Measurements from ENCODE around the gene ACAP3. TPM values are rescaled to one million over a fixed set of nuclear protein-coding genes. Genes with fewer than 3 reads are reported as not detected.
"Not testable (repeated sequence)": the region's sequence is repeated elsewhere in the genome, so short reads cannot be mapped to it uniquely, and the experiment has no call there.

Gene ACAP3
- total RNA-seq, 2 experiments from 2014 or later = 17.5 to 24.3 TPM

DNA sequence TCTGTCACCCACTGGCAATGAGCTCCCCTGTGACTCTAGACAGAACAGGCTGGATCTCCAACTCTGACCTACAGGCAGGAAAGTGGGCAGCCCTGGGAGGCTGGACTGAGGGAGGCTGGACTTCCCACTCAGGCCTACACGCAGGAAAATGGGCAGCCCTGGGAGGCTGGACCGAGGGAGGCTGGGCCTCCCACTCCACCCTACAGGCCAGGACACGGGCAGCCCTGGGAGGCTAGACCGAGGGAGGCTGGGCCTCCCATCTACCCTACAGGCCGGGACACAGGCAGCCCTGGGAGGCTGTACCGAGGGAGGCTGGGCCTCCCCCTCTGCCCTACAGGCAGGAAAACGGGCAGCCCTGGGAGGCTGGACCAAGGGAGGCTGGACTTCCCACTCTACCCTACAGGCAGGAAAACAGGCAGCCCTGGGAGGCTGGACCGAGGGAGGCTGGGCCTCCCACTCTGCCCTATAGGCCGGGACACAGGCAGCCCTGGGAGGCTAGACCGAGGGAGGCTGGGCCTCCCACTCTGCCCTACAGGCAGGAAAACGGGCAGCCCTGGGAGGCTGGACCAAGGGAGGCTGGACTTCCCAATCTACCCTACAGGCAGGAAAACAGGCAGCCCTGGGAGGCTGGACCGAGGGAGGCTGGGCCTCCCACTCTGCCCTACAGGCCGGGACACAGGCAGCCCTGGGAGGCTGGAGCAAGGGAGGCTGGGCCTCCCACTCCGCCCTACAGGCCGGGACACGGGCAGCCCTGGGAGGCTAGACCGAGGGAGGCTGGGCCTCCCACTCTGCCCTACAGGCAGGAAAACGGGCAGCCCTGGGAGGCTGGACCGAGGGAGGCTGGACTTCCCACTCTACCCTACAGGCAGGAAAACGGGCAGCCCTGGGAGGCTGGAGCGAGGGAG lies 59.5 kb downstream of the ACAP3 start:
- CTCF ChIA-PET; H3K36me3 Mint-ChIP-seq (ENCODE audit: low read depth); H3K9me3 Mint-ChIP-seq (ENCODE audit: low read depth); ATAC-seq; H3K4me3 Mint-ChIP-seq; intact Hi-C loops (cut with DNase I, micrococcal nuclease); DNase-seq; H3K27ac Mint-ChIP-seq; POLR2A ChIA-PET; H3K27me3 Mint-ChIP-seq: not testable (repeated sequence)
- H3K4me1 Mint-ChIP-seq = peaks cover 15% of the 10 kb centered on the region

DNA sequence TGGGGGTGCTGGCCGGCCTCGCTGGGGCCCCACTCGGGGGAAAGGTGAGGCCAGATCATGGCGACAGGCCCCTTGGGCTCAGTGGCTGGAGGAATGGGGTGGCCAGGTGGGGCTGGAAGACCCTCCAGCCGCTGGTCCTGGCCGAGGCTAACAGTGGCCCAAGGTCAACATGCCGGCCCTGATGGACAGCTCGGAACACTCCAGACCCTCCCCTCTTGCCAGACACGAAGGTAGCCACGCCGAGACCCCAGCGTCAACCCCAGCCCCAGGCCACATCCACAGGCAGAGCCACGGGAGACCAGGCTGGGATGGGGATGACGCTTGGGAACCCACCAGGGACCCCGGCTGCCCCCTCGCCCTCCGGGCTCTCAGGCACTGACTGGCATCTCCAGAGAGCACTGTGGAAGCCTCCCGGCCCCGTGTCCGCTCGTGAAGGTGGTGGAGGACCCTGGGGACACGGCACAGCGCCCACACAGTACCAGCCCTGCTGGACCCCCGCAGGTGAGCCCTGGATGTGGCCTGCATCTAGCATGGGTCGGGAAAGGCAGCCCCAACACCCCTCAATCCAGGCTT lies 60.3 kb downstream of the ACAP3 start:
- POLR2A ChIA-PET = no interaction called here
- ATAC-seq = no peak
- Mint-ChIP-seq H3K36me3 (ENCODE audit: low read depth) (no peaks in the 10 kb centered on the region), H3K4me3 (no peak overlapping the region), H3K27me3 (peaks cover 4% of the 10 kb centered on the region), H3K27ac (no peak overlapping the region), H3K9me3 (ENCODE audit: low read depth) (no peaks in the 10 kb centered on the region), H3K4me1 (peaks cover 15% of the 10 kb centered on the region)
- no peak for DNase-seq
- intact Hi-C loops (cut with DNase I, micrococcal nuclease) = no loop called here
- CTCF ChIA-PET = no interaction called here

DNA sequence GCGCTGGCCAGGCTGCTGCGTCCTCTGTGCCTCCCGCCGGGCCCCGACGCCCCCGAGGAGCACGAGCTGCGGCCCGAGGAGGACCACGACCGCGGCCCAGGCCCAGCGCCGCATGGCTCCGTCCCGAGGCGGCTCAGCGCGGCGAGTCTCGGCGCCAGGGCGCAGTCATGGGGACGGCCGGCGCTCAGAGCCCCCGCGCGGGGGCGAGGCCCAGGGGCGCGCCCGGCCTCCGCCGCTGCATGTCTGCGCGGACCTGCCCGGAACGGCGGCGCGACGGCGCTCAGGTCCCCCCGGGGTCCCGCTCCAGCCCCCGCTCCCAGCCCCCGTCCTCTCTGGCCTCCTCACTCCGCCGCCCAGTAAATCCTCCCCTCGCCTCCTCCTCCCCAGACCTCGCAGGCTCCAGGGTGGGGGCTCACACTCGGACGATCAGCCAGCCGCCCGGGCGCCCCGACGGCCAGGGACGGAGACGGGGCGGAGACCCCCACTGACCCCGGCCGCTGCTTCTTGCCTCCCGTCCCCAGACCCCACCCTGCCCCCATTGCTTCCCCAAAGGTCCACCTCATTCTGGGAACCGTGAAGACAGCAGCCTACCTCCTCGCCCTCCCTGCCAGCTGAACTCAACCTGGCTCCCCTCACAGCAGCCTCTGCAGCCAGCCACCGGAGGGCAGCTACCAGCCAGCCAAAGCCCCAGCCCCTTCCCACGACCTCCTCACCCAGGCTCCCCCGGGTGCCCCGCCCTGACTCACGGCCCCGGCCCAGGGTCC lies 61.0 kb downstream of the ACAP3 start, which contains the start of gene C1QTNF12:
Gene C1QTNF12 (minus strand): TSS at position 146 of the 764 bp plus-strand sequence. CDS start 32 bp downstream, at position 114.
- ATAC-seq (no peak), DNase-seq (no peak)
- Mint-ChIP-seq H3K36me3 (ENCODE audit: low read depth) (no peaks in the 10 kb centered on the region), H3K4me1 (peaks cover 15% of the 10 kb centered on the region), H3K27me3 (peaks cover 4% of the 10 kb centered on the region), H3K27ac (no peak within 1 kb of the TSS), H3K9me3 (ENCODE audit: low read depth) (no peaks in the 10 kb centered on the region), H3K4me3 (no peak within 1 kb of the TSS)
- intact Hi-C loops (cut with DNase I, micrococcal nuclease) = no loop called here
- POLR2A ChIA-PET = no interaction called here
- CTCF ChIA-PET = no interaction called here

DNA sequence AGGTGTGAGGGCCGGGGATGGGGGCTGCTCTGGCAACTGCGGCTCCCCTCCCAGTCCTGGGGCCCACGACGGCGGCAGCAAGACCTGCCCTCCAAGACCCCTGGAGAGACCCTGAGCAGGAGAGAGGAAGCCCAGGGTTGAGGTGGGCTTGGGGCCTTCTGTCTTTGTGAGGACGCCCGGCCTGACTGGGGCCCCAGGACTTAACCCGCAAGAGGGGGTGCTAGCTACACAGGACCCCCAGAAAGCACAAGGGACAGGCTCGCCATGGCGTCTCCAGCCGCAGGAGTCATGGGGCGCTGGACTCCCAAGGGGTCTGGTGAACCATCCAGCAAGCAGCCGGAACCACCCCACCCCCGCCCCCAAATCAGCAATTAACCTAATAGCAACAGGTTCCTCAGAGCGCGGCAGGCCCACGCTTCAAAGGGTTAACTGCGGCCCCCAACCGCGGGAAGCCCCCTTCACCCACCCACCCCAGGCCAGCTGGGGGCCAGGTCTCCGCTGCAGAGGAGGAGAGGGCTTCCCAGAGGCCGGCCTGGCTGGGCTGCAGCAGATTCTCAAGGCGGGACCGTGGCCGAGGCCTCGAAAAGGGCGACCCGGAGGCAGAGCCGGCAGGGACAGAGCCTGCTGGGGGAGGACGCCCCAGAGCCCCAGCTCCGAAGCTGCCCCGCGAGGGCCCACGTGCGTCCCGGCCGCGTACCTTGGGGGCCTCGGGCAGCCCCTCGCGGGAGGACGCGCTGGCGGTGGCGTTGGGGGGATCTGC lies 61.7 kb downstream of the ACAP3 start:
- ATAC-seq (no peak), DNase-seq (no peak)
- Mint-ChIP-seq H3K4me3 (no peak overlapping the region), H3K27ac (no peak overlapping the region), H3K4me1 (peaks cover 13% of the 10 kb centered on the region), H3K36me3 (ENCODE audit: low read depth) (no peaks in the 10 kb centered on the region), H3K27me3 (peaks cover 4% of the 10 kb centered on the region), H3K9me3 (ENCODE audit: low read depth) (no peaks in the 10 kb centered on the region)
- ChIA-PET POLR2A (no interaction called here), CTCF (interaction anchor here (0.7 kb wide), 1 partner anchor 177 kb away, joined by 3 read pairs; no protein-coding TSS in a partner anchor)
- intact Hi-C loops (cut with DNase I, micrococcal nuclease) = no loop called here

DNA sequence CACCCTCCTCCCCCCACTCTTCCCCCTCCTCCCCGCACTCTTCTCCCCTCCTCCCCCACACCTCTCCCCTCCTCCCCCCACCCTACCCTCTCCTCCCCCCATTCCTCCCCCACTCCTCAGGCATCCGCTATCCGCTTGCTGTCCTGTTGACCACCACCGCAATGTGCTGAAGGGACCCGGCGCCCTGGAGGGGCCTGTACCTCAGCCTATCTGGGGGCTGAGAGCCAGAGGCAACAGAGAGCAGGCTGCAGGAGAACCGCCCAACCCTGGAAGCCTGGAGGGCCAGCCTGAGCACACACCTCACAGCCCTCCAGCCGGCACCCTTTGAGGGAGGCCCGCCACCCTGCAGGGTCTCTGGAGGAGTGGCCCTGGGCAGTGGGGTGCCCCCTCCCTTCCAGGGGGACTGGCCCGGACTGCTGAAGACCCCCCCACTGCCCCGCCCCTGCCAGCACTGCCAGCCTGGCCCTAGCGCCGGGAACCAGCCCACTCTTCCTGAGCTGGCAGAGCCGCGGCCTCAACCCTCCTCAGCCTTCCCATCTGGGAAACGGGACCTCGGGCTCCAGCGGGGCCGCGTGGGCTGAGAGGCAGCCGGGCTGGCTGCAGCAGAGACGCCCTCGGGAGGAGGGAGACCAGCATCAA lies 62.4 kb downstream of the ACAP3 start:
- no peaks in the 10 kb centered on the region for H3K9me3 Mint-ChIP-seq (ENCODE audit: low read depth)
- H3K4me1 Mint-ChIP-seq = peaks cover 7% of the 10 kb centered on the region
- ATAC-seq (peak; percentile 10), DNase-seq (no peak)
- ChIA-PET CTCF (interaction anchor here (0.7 kb wide), 1 partner anchor 178 kb away, joined by 3 read pairs; no protein-coding TSS in a partner anchor), POLR2A (no interaction called here)
- no peak overlapping the region for H3K4me3 Mint-ChIP-seq
- no peaks in the 10 kb centered on the region for H3K36me3 Mint-ChIP-seq (ENCODE audit: low read depth)
- intact Hi-C loops (cut with DNase I, micrococcal nuclease) = no loop called here
- no peak overlapping the region for H3K27ac Mint-ChIP-seq
- peaks cover 4% of the 10 kb centered on the region for H3K27me3 Mint-ChIP-seq

DNA sequence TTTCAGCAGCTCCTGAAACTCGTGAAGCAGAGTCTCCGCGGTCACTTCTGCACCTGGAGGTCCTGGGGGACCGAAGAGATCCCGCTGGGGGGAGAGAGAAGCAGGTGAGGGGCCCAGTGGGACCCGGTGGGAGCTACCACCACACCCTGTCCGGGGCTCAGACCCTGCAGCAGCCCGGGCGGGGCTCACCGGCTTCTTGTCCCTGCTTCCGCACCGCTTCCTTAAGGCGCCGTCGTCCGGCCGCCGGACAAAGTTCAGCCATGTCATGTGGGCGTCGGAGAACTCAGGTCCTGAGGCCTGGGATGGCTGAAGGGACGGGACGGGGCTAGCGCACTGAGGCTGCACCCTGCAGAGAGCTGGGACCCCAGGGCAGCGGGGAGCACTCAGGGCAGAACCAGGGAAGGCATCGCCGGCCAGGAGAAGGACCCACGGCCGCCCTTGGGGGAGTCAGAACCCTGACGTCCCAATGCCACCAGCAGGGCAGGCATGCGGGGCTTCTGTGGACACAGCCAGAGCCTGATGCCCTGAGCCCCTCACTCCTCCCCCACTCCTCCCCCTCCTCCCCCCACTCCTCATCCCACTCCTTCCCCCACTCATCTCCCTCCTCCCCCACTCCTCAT lies 63.4 kb downstream of the ACAP3 start:
- Mint-ChIP-seq H3K4me1 (no peaks in the 10 kb centered on the region), H3K27ac (no peak overlapping the region), H3K4me3 (no peak overlapping the region), H3K9me3 (ENCODE audit: low read depth) (no peaks in the 10 kb centered on the region), H3K36me3 (ENCODE audit: low read depth) (no peaks in the 10 kb centered on the region), H3K27me3 (peaks cover 4% of the 10 kb centered on the region)
- intact Hi-C loops (cut with DNase I, micrococcal nuclease) = no loop called here
- ATAC-seq = no peak
- ChIA-PET CTCF (interaction anchor here (0.6 kb wide), 2 partner anchors 72 to 211 kb away, joined by 3 read pairs; no protein-coding TSS in a partner anchor), POLR2A (no interaction called here)
- DNase-seq = no peak

DNA sequence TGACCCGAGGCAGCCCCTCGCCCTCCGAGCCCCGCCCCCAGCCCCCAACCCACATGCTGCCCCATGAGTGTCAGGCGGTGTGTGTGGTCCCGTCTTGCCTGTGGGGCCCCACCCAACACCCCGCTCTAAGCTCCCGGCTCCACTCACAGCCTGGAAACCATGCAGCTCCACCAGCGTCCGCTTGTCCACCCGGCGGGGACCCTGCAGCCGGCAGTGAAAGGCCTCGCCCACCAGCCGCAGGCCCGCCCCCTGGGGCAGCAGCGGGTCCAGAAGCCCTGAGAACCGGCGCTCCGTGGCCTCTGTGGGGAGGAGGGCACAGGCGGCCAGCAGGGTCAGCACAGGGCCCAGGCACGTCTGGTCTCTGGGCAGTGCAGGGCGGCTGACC lies 63.9 kb downstream of the ACAP3 start:
- intact Hi-C loops (cut with DNase I, micrococcal nuclease) = no loop called here
- H3K36me3 Mint-ChIP-seq (ENCODE audit: low read depth) = no peaks in the 10 kb centered on the region
- POLR2A ChIA-PET = no interaction called here
- no peaks in the 10 kb centered on the region for H3K9me3 Mint-ChIP-seq (ENCODE audit: low read depth)
- CTCF ChIA-PET = interaction anchor here (0.6 kb wide), 2 partner anchors 71 to 211 kb away, joined by 3 read pairs; no protein-coding TSS in a partner anchor
- DNase-seq = no peak
- ATAC-seq = no peak
- no peak overlapping the region for H3K27ac Mint-ChIP-seq
- no peaks in the 10 kb centered on the region for H3K4me1 Mint-ChIP-seq
- H3K4me3 Mint-ChIP-seq = no peak overlapping the region
- H3K27me3 Mint-ChIP-seq = peaks cover 4% of the 10 kb centered on the region

DNA sequence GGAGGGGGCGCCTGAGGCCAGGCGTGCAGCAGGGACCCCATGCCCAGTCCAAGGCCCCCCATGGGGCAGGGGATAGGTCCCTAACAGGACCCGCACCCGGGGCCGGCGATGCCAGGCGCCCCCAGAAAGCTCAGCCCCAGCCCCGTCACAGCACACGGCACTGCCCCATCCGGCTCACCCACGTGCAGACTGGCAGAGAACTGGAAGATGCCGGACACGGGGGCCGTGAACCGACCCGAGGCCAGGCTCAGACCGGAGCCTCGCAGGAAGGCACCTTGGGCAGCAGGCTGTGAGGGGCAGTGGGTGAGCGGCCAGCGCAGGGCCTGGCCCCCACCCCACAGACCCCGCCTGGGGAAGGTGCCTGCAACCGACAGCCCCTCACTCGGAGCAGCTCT lies 64.5 kb downstream of the ACAP3 start:
- CTCF ChIA-PET = no interaction called here
- H3K4me1 Mint-ChIP-seq = no peaks in the 10 kb centered on the region
- peaks cover 4% of the 10 kb centered on the region for H3K27me3 Mint-ChIP-seq
- ATAC-seq (no peak), DNase-seq (no peak)
- no peak overlapping the region for H3K27ac Mint-ChIP-seq
- H3K9me3 Mint-ChIP-seq (ENCODE audit: low read depth) = no peaks in the 10 kb centered on the region
- H3K4me3 Mint-ChIP-seq = no peak overlapping the region
- intact Hi-C loops (cut with DNase I, micrococcal nuclease) = no loop called here
- no peaks in the 10 kb centered on the region for H3K36me3 Mint-ChIP-seq (ENCODE audit: low read depth)
- POLR2A ChIA-PET = no interaction called here

DNA sequence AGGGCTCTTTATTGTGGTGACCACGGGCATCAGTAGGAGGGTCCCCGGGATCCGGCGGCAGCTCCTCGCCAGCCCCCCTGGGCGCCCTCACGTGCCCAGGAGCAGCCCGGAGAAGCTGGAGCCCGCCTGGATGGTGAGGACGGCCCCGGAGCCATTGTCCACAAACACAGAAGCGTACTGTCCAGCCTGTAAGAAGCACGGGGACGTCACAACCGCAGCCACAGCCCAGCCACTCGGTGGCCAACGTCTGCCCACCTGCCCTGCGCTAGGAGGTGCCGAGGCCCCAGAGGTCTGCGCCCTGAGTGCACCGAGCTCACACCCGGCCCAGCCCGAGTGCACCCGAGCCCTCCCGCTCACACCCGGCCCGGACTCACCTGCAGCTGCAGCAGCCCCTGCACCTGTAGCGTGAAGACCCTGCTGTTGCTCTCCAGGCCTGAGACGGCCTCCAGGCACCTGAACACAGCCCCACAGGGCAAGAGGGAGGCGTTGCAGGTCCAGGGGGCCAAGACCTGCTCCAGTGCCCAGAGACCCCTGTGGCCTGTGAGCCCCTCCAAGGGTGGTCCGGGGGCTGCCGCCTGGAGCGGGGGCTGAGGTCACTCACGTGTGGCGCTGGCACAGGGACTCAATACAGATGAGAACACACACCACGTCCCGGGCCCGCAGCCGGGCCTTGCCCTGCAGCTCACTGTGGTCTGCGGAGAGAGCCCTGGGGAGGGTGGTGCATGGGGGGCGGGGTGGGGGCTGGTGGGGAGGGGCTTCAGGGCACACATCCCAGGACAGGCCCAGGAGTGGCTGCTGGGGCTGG lies 65.1 kb downstream of the ACAP3 start:
- intact Hi-C loops (cut with DNase I, micrococcal nuclease) = no loop called here
- H3K27me3 Mint-ChIP-seq = peaks cover 4% of the 10 kb centered on the region
- no peak overlapping the region for H3K27ac Mint-ChIP-seq
- H3K4me1 Mint-ChIP-seq = no peaks in the 10 kb centered on the region
- POLR2A ChIA-PET = no interaction called here
- H3K9me3 Mint-ChIP-seq (ENCODE audit: low read depth) = no peaks in the 10 kb centered on the region
- CTCF ChIA-PET = no interaction called here
- DNase-seq (no peak), ATAC-seq (no peak)
- no peak overlapping the region for H3K4me3 Mint-ChIP-seq
- no peaks in the 10 kb centered on the region for H3K36me3 Mint-ChIP-seq (ENCODE audit: low read depth)

Data from activated CD4-positive, alpha-beta T cell treated with anti-CD3 and anti-CD28 coated beads for 36 hours (primary cell).